Activated CD4-positive, CD25-positive, alpha-beta regulatory T cell (primary cell): Measurements from ENCODE around the gene SLAMF8.

Experiments used
- DNase-seq, 4 experiments: peaks; one replicate each; lab custom pipeline; 2025; lab: John Stamatoyannopoulos, UW

SLAMF8 gene

GRCh38 chr1:159817276-159818041 is 9.2 kb upstream of the SLAMF8 start:
- DNase-seq = no peak

DNA sequence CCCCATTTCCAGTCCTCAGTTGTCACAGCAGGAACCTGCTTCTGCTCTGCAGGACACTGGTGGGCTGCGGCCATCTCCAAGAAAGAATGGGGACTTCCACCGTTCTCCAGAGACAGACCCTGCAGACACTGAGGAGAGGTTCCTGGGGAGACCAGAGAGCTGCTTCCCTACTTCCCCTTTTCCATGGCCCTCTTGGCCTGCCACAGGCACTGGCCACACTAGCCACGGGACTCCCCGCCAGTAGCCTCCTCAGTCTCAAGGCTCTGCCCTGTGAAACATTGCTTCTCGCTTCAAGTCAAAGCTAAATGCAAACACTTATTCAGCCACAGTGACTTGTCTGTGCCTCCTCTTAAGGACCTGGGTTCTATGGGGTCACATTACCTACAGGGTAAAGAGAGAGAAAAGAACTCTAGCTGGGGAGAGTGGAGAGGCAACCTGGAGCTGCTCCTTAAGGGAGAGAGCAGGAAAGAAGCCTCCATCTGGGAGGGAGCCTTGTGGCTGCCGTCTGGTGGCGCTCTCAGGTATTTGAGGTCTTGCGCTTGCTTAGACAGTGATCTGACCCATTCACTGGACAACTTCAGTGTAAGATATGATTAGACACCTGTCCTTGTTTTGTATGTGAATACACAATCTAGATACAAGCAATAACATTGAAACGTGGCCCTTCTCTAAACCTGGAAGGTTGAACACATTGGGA is 5.4 kb upstream of the SLAMF8 start:
- DNase-seq = no peak

GRCh38 chr1:159823406-159823805 is 3.3 kb upstream of the SLAMF8 start:
- no peak for DNase-seq

GRCh38 chr1:159825564-159825963 is 1.1 kb upstream of the SLAMF8 start:
- DNase-seq = no peak

DNA sequence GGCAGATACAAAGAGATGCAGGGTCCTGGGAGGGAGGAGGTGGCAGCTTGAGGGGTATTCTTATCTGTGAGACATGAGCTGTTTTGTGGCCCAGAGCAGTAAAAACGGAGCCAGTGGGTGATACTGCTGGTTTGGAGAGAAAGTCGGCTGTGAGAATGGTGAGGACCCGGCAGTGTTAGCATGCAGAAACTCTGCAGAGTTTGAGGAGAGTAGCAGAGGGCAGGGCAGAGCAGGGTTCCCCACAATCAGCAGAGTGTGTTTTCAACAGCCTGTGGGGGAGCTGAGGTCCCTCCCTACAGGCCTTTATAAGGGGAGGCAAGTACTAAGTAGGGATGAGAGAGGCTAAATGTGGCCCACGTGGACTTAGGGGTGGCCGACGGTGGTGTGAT is 423 bp downstream of the SLAMF8 start:
- DNase-seq = no peak

DNA sequence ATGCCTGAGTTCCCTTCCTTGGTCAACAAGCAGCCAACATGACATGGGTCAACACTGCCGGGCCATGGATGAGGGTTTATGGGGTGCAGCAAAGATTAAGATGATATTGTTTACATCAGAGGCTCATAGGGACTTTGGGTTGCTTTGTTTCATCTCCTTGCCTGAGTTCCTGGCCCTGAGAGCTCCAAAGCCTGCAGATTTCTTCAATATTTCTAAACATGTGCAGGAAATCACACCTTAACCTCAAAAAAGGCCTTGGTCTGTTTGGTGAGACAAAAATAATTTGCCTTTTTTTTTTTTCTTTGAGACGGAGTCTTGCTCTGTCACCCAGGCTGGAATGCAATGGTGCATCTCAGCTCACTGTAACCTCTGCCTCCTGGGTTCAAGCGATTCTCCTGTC is 876 bp downstream of the SLAMF8 start:
- no peak for DNase-seq

GRCh38 chr1:159828176-159828575 is 1.5 kb downstream of the SLAMF8 start:
- no peak for DNase-seq

GRCh38 chr1:159828581-159829272 is 2.1 kb downstream of the SLAMF8 start:
- DNase-seq = no peak

DNA sequence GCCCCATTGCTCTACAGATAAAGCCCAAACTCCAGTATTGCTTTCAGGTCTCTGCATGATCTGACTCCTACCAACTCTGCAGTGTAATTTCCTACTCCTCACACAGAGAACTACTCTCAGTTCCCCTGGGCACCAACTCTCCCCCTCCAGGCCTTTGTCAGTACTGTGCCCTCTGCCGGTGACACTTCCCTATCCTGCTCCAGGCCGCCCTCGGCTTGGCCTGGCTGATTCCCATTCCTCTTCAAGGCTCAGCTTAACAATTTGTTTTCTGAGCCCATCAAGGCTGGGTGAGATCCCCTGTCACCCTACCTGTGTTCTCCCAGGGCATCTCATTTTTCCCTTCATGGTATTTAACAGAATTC is 2.6 kb downstream of the SLAMF8 start:
- DNase-seq = no peak

DNA sequence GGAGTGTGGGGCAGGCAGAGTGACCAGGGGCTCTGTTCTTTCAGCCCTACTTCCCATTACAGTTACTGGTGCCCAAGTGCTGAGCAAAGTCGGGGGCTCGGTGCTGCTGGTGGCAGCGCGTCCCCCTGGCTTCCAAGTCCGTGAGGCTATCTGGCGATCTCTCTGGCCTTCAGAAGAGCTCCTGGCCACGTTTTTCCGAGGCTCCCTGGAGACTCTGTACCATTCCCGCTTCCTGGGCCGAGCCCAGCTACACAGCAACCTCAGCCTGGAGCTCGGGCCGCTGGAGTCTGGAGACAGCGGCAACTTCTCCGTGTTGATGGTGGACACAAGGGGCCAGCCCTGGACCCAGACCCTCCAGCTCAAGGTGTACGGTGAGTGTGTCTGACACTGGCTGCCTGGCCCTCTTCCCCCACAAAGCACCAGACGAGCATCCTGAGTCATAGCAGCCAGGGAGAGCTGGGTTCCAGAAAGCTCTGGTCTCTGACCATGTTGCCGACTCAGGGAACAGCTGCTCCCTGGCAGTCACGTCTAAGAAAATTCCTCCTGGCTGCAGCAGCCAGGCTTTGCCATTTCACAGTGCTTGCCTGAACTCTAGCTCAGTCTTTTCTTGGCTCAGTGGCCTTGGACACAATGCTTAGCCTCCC is 3.3 kb downstream of the SLAMF8 start:
- DNase-seq = no peak

- DNase-seq = no peak
Measured at GRCh38 chr1:159830722-159831121, 4.0 kb downstream of the SLAMF8 start.

DNA sequence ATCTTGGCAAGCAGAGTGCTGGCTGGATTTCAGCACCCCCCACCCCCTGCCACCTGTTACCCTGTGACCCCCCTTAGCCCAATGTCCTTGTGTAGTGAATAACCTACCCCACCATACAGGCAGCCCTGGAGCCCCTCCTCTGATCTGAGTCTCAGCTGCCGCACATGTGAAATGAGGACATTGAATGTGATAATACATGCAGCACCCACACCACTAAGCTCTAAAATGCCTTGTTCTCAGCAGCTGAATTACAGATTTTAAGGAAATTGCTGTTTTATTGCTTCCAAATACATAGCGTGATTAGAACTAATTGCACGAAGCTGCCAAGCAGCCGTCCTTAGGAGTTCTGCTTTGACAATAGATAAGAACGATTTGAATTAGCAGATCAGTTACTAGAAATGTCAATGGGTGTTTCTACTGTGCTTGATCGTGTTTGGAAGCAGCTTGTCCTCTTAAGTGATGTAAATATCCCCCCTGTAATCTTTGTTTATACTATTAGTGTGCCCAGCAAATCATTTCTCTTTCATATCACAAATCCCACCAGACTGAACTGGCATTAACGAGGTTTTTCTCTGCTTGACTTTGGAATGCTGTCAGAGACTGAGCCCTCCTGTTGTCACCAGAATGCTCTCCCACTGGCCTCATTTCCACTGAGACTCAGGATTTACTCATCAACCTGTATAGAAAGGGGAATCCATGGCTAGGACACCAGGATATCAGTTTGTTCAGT is 4.9 kb downstream of the SLAMF8 start:
- no peak for DNase-seq

GRCh38 chr1:159832309-159832708 is 5.6 kb downstream of the SLAMF8 start:
- DNase-seq = no peak

GRCh38 chr1:159835356-159835755 is 8.7 kb downstream of the SLAMF8 start:
- DNase-seq = no peak

DNA sequence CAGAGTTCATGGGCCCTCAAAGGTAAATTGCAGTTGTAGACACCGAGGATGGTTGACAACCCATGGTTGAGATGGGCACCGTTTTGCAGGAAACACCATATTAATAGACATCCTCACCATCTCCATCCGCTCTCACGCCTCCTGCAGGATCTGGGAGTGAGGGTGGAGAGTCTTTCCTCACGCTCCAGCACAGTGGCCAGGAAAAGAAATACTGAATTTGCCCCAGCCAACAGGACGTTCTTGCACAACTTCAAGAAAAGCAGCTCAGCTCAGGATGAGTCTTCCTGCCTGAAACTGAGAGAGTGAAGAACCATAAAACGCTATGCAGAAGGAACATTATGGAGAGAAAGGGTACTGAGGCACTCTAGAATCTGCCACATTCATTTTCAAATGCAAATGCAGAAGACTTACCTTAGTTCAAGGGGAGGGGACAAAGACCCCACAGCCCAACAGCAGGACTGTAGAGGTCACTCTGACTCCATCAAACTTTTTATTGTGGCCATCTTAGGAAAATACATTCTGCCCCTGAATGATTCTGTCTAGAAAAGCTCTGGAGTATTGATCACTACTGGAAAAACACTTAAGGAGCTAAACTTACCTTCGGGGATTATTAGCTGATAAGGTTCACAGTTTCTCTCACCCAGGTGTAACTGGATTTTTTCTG is 9.3 kb downstream of the SLAMF8 start:
- DNase-seq = no peak

DNA sequence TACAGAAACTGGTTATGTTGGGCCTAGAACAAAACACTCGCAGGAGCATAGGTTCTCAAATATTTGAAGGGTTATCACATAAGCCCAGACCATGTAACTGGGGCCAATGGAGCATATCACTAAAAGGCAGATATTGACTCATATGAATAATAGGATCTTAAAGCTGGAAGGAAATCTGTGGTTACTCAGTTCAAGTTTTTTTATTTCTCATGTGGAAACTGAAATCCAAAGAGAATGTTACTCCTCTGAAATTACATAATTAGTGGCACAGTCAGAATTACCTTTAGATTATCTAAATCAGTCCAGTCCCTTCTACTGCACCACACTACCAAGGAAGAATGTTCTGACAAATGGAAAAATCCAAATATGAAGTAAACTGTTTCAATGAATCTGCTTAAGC is 12.0 kb downstream of the SLAMF8 start:
- no peak for DNase-seq

DNA sequence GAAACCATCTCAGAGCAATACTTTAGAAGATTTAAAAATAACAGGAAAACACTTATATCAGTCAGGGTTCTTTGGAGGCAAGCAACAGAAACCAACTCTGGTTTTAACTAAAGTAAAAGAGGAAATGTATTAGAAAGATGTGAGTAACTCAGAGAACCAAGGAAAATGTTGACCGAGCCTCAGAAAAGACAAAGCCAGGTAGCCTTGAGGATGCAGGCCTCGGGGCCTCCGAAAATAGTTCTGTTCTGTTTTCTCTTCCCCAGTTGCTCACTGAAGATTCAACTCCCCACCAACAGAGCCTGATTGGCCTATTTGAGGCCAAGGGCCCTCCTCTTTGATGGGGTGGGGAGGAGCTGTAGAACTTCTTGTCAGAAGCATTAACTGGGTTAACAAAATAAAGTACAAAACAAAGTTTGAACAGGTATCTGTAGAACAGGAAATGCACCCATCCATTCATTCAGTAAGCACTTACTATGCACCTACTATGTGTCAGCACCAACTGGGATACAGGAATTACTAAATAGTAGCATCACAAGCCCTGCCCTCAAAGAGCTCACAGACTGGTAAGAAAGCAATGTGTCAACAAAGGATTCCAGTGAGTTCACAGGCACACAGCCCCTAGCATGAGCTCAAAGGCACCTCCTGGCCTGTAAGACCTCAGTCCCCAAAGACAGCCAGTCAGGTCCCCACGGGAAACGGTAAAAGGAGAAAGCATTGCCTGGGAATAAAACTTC is 12.6 kb downstream of the SLAMF8 start:
- no peak for DNase-seq

DNA sequence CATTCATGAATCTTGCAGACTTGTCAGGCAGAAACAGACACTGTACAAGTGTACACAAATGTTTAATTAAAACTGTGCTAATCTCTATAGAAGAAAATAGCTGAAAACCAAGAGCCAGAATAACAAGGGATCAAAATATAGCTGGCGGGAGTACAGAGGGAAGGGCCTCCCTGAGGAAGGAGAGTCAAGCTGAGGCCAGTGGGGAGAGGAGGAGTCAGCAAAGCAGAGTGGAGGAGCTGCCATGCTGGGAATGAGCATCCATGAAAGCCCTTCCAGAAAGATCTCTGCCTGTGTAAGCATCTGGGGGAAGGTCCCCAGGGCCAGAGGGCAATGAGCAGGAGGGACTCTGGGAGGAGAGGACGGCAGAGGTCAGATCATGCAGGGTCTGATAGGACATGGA is 15.1 kb downstream of the SLAMF8 start:
- no peak for DNase-seq

- no peak for DNase-seq
Measured at GRCh38 chr1:159843459-159843858, 16.8 kb downstream of the SLAMF8 start.

- no peak for DNase-seq
Measured at GRCh38 chr1:159845751-159846629, 19.3 kb downstream of the SLAMF8 start.
